Panc1 (cell line): ENCODE data around the gene TSPAN17. TPM values are rescaled to one million over a fixed set of nuclear protein-coding genes. Genes with fewer than 3 reads are reported as not detected.

Experiments
- ATAC-seq: fragments of 200-7000 bp; cut with Tn5 transposase; 2 replicates; pipeline ENCODE4 v1.9.1; 2020; ENCODE audit warnings: mild to moderate bottlenecking, moderate library complexity
- BruUV-seq: library from RNA; stranded (reverse); fragments of 400-500 nt; replicated peaks from 2 replicates; lab custom pipeline; 2021; lab: Mats Ljungman, UMichigan
- CTCF ChIA-PET: fragments of 300-600 bp; sonication (Branson Sonifier 250); formaldehyde crosslinking; loops from one replicate; lab custom pipeline; 2022; ENCODE audit warnings: antibody characterized with exemption; lab: Charles Lee
- POLR2A ChIA-PET: fragments of 300-600 bp; sonication (Branson Sonifier 250); formaldehyde crosslinking; loops from one replicate; lab custom pipeline; 2022; ENCODE audit warnings: antibody characterized with exemption; lab: Charles Lee
- DNase-seq: peaks from one replicate; pipeline ENCODE4 v3.0.0-alpha.2; 2010; ENCODE audit warnings: low read depth, low spot score
- H3K27ac ChIP-seq: 2 replicates; pipeline ENCODE4 v1.5.1; 2011; ENCODE audit warnings: mild to moderate bottlenecking, low read length, inconsistent platforms
- H3K27me3 ChIP-seq: fragments of 200-500 bp; sonication (Bioruptor generic); 2 replicates; pipeline ENCODE4 v1.6.0; 2014; ENCODE audit warnings: low read length, inconsistent platforms; ENCODE audit not compliant: control insufficient read depth, insufficient read depth
- H3K36me3 ChIP-seq: fragments of 200-500 bp; sonication (Bioruptor generic); 2 replicates; pipeline ENCODE4 v1.5.1; 2014; ENCODE audit warnings: inconsistent platforms, mild to moderate bottlenecking, low read length, moderate library complexity; ENCODE audit not compliant: control insufficient read depth, insufficient read depth
- H3K4me1 ChIP-seq: 2 replicates; pipeline ENCODE4 v1.5.1; 2011; ENCODE audit warnings: inconsistent platforms, mild to moderate bottlenecking, low read length, moderate library complexity; ENCODE audit not compliant: control insufficient read depth, insufficient read depth
- H3K4me3 ChIP-seq, 2 experiments: 2 replicates each; pipeline ENCODE4 v1.5.1; 2011 to 2012; ENCODE audit warnings: low read depth in 2 of 2, low read length in 2 of 2, mild to moderate bottlenecking in 2 of 2, inconsistent platforms in 1 of 2, moderate library complexity in 1 of 2
- H3K9me3 ChIP-seq: fragments of 200-500 bp; sonication (Bioruptor generic); 2 replicates; pipeline ENCODE4 v1.5.1; 2014; ENCODE audit warnings: low read depth, mild to moderate bottlenecking, inconsistent platforms, low read length, moderate library complexity; ENCODE audit not compliant: control insufficient read depth, insufficient read depth
- CTCF ChIP-seq: fragments of 450-650 bp; IDR thresholded peaks from 2 replicates; pipeline ENCODE4 v1.5.1; 2017; ENCODE audit warnings: mild to moderate bottlenecking
- POLR2AphosphoS5 ChIP-seq: IDR thresholded peaks from 2 replicates; pipeline ENCODE4 v1.6.1; 2012; ENCODE audit warnings: mild to moderate bottlenecking, low read depth, low read length, moderate library complexity
- REST ChIP-seq, 2 experiments: IDR thresholded peaks; 2 replicates each; pipeline ENCODE4 v1.6.1; 2011 to 2012; ENCODE audit warnings: low read depth in 2 of 2, control low read depth in 1 of 2, low read length in 1 of 2, mild to moderate bottlenecking in 1 of 2, moderate library complexity in 1 of 2; ENCODE audit not compliant: insufficient read depth in 1 of 2
- SIN3A ChIP-seq: IDR thresholded peaks from 2 replicates; pipeline ENCODE4 v1.6.1; 2012; ENCODE audit warnings: low read depth, mild to moderate bottlenecking, low read length, moderate library complexity, borderline replicate concordance; ENCODE audit not compliant: insufficient read depth
- TCF7L2 ChIP-seq: IDR thresholded peaks from 2 replicates; pipeline ENCODE4 v1.6.1; 2011; ENCODE audit warnings: mild to moderate bottlenecking, low read depth, low read length, inconsistent platforms
- in situ Hi-C: cut with HindIII; loops from 2 replicates; pipeline ENCODE4 v1.10.0; 2016; ENCODE audit warnings: low sequenced_read_pairs, low pct_unique_long_range_greater_than_20kb
- intact Hi-C: fragments of 100-400 bp; cut with micrococcal nuclease; formaldehyde crosslinking; loops from one replicate; pipeline ENCODE4 v1.10.0; 2022; ENCODE audit not compliant: unreplicated experiment
- total RNA-seq: library from RNA; stranded (reverse); gene quantifications from one replicate; pipeline ENCODE4 v1.2.1, GENCODE V29; 2021; ENCODE audit not compliant: unreplicated experiment

The TSPAN17 gene
- total RNA-seq, 1 experiment from 2014 or later, result 64.7 TPM

- Histone ChIP-seq H3K9me3 (no peaks in the 10 kb centered on the region), H3K36me3 (no peaks in the 10 kb centered on the region), H3K4me3 (no peak overlapping the region), H3K27me3 (no peaks in the 10 kb centered on the region), H3K27ac (no peak overlapping the region), H3K4me1 (peaks cover 5% of the 10 kb centered on the region; the same call in 1 of the 2 replicates)
- ChIA-PET POLR2A (no interaction called here), CTCF (no interaction called here)
- in situ Hi-C loops, result no loop called here
- DNase-seq, result no peak
- intact Hi-C loops, result no loop called here
- no peak for ATAC-seq
- BruUV-seq, result no TSS peak
- TF ChIP-seq REST (IDR thresholded peaks at IDR 0.05; ENCODE audit: insufficient read depth in 1 of 2, low read depth in 2 of 2, low read length in 1 of 2) (no peak), POLR2AphosphoS5 (no peak), TCF7L2 (no peak), SIN3A (no peak), CTCF (no peak)
These were observed 23.1 kb upstream of the TSPAN17 start for GRCh38 chr5:176624142-176624541.

GRCh38 chr5:176624938-176625337, 22.3 kb upstream of the TSPAN17 start:
- H3K27ac ChIP-seq, result no peak overlapping the region
- BruUV-seq, result no TSS peak
- intact Hi-C loops, result no loop called here
- peaks cover 5% of the 10 kb centered on the region; the same call in 1 of the 2 replicates for H3K4me1 ChIP-seq
- no peaks in the 10 kb centered on the region for H3K27me3 ChIP-seq
- ChIA-PET POLR2A (no interaction called here), CTCF (interaction anchor here (0.7 kb wide), 1 partner anchor 56 kb away, joined by 3 read pairs; no protein-coding TSS in a partner anchor)
- in situ Hi-C loops, result no loop called here
- TF ChIP-seq CTCF (no peak), TCF7L2 (no peak), SIN3A (no peak), REST (IDR thresholded peaks at IDR 0.05; ENCODE audit: insufficient read depth in 1 of 2, low read depth in 2 of 2, low read length in 1 of 2) (no peak), POLR2AphosphoS5 (no peak)
- ATAC-seq (no peak), DNase-seq (no peak)
- no peaks in the 10 kb centered on the region for H3K9me3 ChIP-seq
- no peak overlapping the region for H3K4me3 ChIP-seq
- H3K36me3 ChIP-seq, result no peaks in the 10 kb centered on the region
